Gastroesophageal sphincter (tissue), 2 donors: ENCODE measurements around the gene SFXN3.

ENCODE experiments used
- EP300 ChIP-seq: sonication (generic); formaldehyde crosslinking; IDR thresholded peaks from one replicate; pipeline ENCODE4 v1.6.1; 2017; ENCODE audit warnings: antibody characterized with exemption, mild to moderate bottlenecking
- POLR2A ChIP-seq, 2 donors: fragments of 450-650 bp; IDR thresholded peaks; one replicate each; pipeline ENCODE4 v1.6.1; 2017; ENCODE audit warnings: antibody characterized with exemption in 2 of 2, mild to moderate bottlenecking in 2 of 2, moderate library complexity in 1 of 2
- POLR2AphosphoS5 ChIP-seq: sonication (generic); formaldehyde crosslinking; IDR thresholded peaks from one replicate; pipeline ENCODE4 v1.6.1; 2017; ENCODE audit warnings: antibody characterized with exemption

- no peak for TF ChIP-seq EP300
- TF ChIP-seq POLR2AphosphoS5: no peak
- no peak for TF ChIP-seq POLR2A (IDR thresholded peaks at IDR 0.05)
Measured at GRCh38 chr10:101061624-101062231, 30.7 kb downstream of the SFXN3 start, which contains the start of gene KAZALD1.
